Astrocyte of the cerebellum (primary cell): ENCODE measurements around the gene ACOT7.

Experiments
- DNase-seq: peaks from one replicate; pipeline ENCODE4 v3.0.0-alpha.2; 2011; ENCODE audit warnings: low read depth
- H3K4me3 ChIP-seq: 2 replicates; pipeline ENCODE4 v1.5.1; 2011; ENCODE audit warnings: mild to moderate bottlenecking, low read depth, low read length, moderate library complexity
- CTCF ChIP-seq: IDR thresholded peaks from 2 replicates; pipeline ENCODE4 v1.5.1; 2012; ENCODE audit warnings: low read length, low read depth, moderate library complexity, mild to moderate bottlenecking; ENCODE audit errors: missing control alignments
- in situ Hi-C: cut with HindIII; loops from 2 replicates; pipeline ENCODE4 v1.10.0; 2017; ENCODE audit warnings: low sequenced_read_pairs

Gene ACOT7

GRCh38 chr1:6256645-6257044, 136.9 kb downstream of the ACOT7 start:
- in situ Hi-C loops: no loop called here
- DNase-seq: no peak
- no peak for TF ChIP-seq CTCF
- H3K4me3 ChIP-seq: no peak overlapping the region

- DNase-seq: no peak
- TF ChIP-seq CTCF: no peak
- H3K4me3 ChIP-seq: no peak overlapping the region
- in situ Hi-C loops: no loop called here
These were observed 138.9 kb downstream of the ACOT7 start for GRCh38 chr1:6254691-6255090.

GRCh38 chr1:6253380-6253779, 140.2 kb downstream of the ACOT7 start:
- in situ Hi-C loops: no loop called here
- DNase-seq: no peak
- no peak for TF ChIP-seq CTCF
- no peak overlapping the region for H3K4me3 ChIP-seq

GRCh38 chr1:6252374-6252710, 141.2 kb downstream of the ACOT7 start:
- no peak for DNase-seq
- in situ Hi-C loops: no loop called here
- TF ChIP-seq CTCF: no peak
- H3K4me3 ChIP-seq: no peak overlapping the region

GRCh38 chr1:6251681-6252373, 141.7 kb downstream of the ACOT7 start:
- in situ Hi-C loops: no loop called here
- TF ChIP-seq CTCF: no peak
- DNase-seq: no peak
- no peak overlapping the region for H3K4me3 ChIP-seq

GRCh38 chr1:6251233-6251632, 142.3 kb downstream of the ACOT7 start:
- no peak overlapping the region for H3K4me3 ChIP-seq
- in situ Hi-C loops: no loop called here
- no peak for DNase-seq
- TF ChIP-seq CTCF: no peak
